ENCODE results near the gene RTN4. TPM values are rescaled to one million over a fixed set of nuclear protein-coding genes. Genes with fewer than 3 reads are reported as not detected.
A peak's percentile ranks its signal among the peaks of the same experiment; 100 is the strongest.

RTN4 gene
- total RNA-seq, 4 donors from 2014 or later = 95.8 to 179 (median 129) TPM

GRCh38 chr2:55029098-55029497 lies 21.2 kb downstream of the RTN4 start:
- Histone ChIP-seq H3K36me3 (no peaks in the 10 kb centered on the region), H3K9me3 (no peaks in the 10 kb centered on the region), H3K4me3 (no peak overlapping the region), H3K4me1 (peaks cover 3 to 100% (median 42%) of the 10 kb centered on the region in 3 donors), H3K27me3 (no peaks in the 10 kb centered on the region), H3K27ac (no peak overlapping the region)
- no peak for DNase-seq
- WGBS, 2 donors = 100% methylated on average over 1 of the region's 1 CpG
- TF ChIP-seq CTCF (IDR thresholded peaks at IDR 0.05) (no peak), POLR2A (IDR thresholded peaks at IDR 0.05) (no peak)
- intact Hi-C loops (cut with DNase I) = no loop called here

DNA sequence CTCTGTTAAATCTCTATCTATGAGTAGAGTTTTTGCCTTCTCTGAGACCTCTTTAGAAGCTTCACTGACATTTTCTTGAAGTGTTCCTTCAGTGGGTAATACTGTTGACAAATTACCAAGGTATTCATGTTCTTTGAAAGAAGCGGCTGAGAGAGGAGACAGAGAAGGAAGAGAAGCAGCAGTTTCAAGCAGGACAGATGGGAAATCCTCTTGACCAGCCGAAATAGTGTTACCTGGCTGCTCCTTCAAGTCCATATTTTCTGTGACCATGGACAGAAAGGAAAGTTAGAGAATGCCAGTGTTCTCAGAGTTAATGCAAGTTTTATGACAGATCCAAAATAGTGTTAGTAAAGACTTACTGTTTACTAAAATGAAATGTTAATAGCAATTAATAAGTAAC lies 23.0 kb downstream of the RTN4 start:
- Histone ChIP-seq H3K4me1 (peaks cover 14 to 98% (median 51%) of the 10 kb centered on the region in 3 donors), H3K4me3 (no peak overlapping the region), H3K9me3 (no peaks in the 10 kb centered on the region), H3K36me3 (no peaks in the 10 kb centered on the region), H3K27ac (no peak overlapping the region), H3K27me3 (no peaks in the 10 kb centered on the region)
- no peak for DNase-seq
- 76% methylated on average over 2 of the region's 2 CpGs for WGBS, 2 donors
- no peak for TF ChIP-seq POLR2A (IDR thresholded peaks at IDR 0.05)
- no peak for TF ChIP-seq CTCF (IDR thresholded peaks at IDR 0.05)
- intact Hi-C loops (cut with DNase I) = no loop called here

- DNase-seq = no peak
- Histone ChIP-seq H3K27ac (peak overlapping the region in 2 of 4 donors; percentile 3 to 16), H3K9me3 (no peaks in the 10 kb centered on the region), H3K36me3 (no peaks in the 10 kb centered on the region), H3K4me1 (peaks cover 14 to 90% (median 45%) of the 10 kb centered on the region in 3 donors), H3K27me3 (no peaks in the 10 kb centered on the region), H3K4me3 (no peak overlapping the region)
- intact Hi-C loops (cut with DNase I) = no loop called here
- TF ChIP-seq POLR2A (IDR thresholded peaks at IDR 0.05) = no peak
- TF ChIP-seq CTCF (IDR thresholded peaks at IDR 0.05) = no peak
- WGBS, 2 donors = 50 to 53% methylated on average over 2 of the region's 2 CpGs
Observed at GRCh38 chr2:55026202-55026601, 24.0 kb downstream of the RTN4 start.

DNA sequence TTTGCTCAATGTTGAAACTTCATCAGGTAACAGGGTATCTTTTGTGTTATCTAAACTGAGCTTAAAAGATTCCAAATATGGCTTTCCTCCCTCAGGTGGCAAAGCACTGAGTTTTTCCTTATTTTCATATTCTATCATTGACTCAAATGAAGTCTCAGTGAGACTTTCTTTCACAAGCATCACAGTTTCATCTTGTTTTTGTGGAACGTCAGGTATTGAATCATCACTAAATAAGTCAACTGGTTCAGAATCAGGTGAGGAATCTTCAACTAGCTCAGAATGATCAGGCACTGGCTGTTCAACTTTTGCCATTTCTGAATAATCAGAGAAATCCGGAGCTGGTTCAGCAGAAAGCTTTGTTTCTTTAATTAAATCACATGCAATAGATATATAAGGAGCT lies 24.6 kb downstream of the RTN4 start:
- Histone ChIP-seq H3K9me3 (no peaks in the 10 kb centered on the region), H3K27me3 (no peaks in the 10 kb centered on the region), H3K27ac (no peak overlapping the region), H3K4me3 (no peak overlapping the region), H3K4me1 (peaks cover 14 to 85% (median 45%) of the 10 kb centered on the region in 3 donors), H3K36me3 (peaks cover 0 to 4% (median 0%) of the 10 kb centered on the region in 3 donors)
- WGBS, 2 donors = 55 to 62% methylated on average over 2 of the region's 2 CpGs
- no peak for DNase-seq
- TF ChIP-seq CTCF (IDR thresholded peaks at IDR 0.05) = no peak
- no peak for TF ChIP-seq POLR2A (IDR thresholded peaks at IDR 0.05)
- intact Hi-C loops (cut with DNase I) = no loop called here

GRCh38 chr2:55025082-55025481 lies 25.2 kb downstream of the RTN4 start:
- no peak overlapping the region for H3K4me3 ChIP-seq
- no peak for DNase-seq
- 78% methylated on average over 2 of the region's 2 CpGs for WGBS, 2 donors
- peaks cover 14 to 79% (median 42%) of the 10 kb centered on the region in 3 donors for H3K4me1 ChIP-seq
- H3K36me3 ChIP-seq = peaks cover 0 to 9% (median 0%) of the 10 kb centered on the region in 3 donors
- intact Hi-C loops (cut with DNase I) = no loop called here
- no peaks in the 10 kb centered on the region for H3K9me3 ChIP-seq
- H3K27me3 ChIP-seq = no peaks in the 10 kb centered on the region
- no peak for TF ChIP-seq POLR2A (IDR thresholded peaks at IDR 0.05)
- no peak for TF ChIP-seq CTCF (IDR thresholded peaks at IDR 0.05)
- H3K27ac ChIP-seq = peak overlapping the region in 1 of 4 donors; percentile 13
